G401.6 (cell line): ENCODE data around the gene PTPN11.
"Not testable (repeated sequence)": the region's sequence is repeated elsewhere in the genome, so short reads cannot be mapped to it uniquely, and the experiment has no call there.

Experiments
- FAIRE-seq: peaks from 2 replicates; lab custom pipeline; 2012; peaks lifted over from hg19 to GRCh38; lab: Jason Lieb, UNC

Gene PTPN11

DNA sequence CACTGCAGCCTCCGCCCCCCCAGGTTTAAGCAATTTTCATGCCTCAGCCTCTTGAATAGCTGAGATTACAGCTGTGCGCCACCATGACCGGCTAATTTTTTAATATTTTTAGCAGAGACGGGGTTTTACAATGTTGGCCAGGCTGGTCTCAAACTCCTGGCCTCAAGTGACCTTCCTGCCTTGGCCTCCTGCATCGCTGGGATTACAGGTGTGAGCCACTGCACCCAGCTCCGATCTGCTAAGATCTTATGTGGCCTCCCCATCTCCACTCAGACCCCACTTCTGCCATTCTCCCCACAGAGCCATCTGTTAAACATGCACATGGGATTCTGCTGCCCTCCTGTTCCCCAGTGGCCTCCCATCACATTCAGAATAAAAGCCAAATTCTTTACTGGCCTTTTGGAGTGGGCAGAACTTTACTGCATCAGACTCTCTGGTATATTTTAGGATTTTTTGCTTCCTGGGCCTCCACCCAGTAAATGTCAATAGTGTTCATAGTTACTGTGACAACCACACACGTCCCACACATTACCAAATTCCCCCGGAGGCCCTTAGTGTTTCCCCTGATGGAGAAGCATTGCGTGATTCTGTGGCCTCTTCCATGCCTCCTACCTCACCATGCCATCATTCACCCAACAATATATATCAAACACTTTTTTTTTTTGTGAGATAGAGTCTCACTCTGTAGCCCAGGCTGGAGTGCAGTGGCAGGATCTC, 96.3 kb downstream of the PTPN11 start:
- FAIRE-seq = no peak

DNA sequence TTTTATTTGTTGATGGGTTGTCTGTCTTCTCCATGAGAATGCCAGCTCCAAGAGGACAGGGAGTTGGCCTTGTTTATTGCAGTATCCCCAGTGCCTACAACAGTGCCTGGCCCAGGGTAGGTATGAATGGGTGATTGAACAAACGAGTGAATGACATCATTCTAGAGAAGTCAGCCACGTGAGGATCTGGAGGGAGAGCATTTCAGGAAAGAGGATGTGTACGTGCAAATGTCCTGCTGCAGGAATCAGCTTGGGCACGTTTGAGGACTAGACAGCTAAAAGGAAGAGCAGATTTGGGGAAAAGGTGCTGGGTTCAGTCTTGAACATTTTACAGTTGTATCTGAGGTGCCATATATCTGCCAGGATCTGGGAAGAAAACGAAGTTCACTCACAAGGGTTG, 97.1 kb downstream of the PTPN11 start:
- no peak for FAIRE-seq

DNA sequence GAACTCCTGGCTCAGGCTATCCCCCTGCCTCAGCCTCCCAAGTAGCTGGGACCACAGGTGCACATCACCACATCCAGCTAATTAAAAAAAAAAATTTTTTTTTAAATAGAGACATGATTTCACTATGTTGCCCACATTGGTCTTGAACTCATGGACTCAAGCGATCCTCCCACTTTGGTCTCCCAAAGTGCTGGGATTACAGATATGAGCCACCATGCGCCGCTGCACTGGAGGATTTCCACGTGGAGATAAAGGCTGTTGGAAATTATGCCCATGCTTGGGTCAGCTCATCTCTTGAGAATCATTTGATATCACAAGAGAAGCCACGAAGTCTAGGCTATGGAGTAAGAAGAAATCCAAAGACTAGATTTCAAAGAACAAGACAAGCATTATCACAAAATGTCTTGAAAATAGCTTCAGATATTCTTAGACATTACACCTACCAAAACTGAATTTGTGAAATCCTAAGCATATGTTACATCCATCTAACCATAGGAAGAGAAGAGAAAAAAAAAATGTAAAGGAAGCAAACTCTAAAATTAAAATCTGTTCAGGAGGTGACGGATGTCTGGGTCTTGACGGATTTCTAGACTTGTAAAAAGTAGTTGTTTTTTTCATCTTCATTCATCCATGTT, 99.1 kb downstream of the PTPN11 start:
- no peak for FAIRE-seq

DNA sequence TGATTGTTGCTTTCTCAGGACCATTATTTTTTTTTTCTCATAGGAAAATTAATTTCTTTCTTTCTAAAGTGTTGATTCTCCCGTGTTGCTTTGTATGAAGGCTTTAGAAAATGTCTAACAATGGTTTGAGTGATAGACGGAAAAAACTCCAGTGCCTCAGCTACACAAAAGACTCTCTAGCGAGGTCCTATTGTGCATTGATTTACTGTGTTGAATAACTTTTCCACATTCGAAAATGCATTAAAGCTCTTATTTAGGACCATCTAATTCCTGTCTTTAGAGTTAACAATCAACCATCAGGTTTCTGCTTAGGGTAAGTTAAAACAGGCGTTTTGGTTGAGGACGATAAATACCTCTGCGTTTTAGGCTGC, 99.6 kb downstream of the PTPN11 start:
- FAIRE-seq = no peak

DNA sequence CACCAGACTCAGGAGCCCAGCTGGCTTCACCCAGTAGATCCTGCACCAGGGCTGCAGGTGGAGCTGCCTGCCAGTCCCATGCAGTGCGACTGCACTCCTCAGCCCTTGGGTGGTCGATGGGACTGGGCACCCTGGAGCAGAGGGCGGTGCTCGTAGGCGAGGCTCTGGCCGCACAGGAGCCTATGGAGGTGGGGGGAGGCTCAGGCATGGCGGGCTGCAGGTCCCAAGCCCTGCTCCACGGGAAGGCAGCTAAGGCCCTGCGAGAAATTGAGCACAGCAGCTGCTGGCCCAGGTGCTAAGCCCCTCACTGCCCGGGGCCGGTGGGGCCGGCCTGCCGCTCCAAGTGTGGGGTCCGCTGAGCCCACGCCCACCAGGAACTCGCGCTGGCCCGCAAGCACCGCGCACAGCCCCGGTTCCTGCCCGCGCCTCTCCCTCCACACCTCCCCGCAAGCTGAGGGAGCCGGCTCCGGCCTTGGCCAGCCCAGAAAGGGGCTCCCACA, 101.1 kb downstream of the PTPN11 start:
- FAIRE-seq = not testable (repeated sequence)

DNA sequence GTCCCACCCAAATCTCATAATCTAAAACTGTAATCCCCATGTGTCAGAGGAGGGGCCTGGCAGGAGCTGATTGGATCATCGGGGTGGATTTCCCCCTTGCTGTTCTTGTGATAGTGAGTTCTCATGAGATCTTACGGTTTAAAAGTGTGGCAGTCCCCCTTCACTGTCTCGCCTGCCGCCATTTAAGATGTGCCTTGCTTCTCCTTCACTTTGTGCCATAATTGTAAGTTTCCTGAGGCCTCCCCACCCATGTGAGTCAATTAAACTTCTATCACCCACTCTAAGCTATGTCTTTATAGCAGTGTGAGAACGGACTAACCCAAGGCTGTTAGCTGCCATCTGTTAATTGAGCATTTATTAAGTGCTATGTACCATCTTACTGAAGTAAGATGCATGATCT, 105.1 kb downstream of the PTPN11 start:
- no peak for FAIRE-seq

DNA sequence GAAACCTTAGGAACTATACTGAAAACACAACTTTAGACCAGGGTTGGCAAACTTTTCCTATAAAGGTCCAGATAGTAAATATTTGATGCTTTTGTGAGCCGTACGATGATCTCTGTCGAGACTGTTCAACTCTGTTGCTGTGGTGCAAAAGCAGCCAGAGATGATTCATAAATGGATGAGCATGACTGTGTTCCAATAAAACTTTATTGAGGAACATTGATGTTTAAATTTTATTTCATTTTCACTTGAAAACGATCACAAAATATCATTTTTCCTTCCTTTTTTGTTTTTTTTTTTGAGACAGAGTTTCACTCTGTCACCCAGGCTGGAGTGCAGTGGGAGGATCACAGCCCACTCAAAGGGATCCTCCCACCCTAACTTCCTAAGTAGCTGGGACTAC, 105.5 kb downstream of the PTPN11 start:
- no peak for FAIRE-seq

DNA sequence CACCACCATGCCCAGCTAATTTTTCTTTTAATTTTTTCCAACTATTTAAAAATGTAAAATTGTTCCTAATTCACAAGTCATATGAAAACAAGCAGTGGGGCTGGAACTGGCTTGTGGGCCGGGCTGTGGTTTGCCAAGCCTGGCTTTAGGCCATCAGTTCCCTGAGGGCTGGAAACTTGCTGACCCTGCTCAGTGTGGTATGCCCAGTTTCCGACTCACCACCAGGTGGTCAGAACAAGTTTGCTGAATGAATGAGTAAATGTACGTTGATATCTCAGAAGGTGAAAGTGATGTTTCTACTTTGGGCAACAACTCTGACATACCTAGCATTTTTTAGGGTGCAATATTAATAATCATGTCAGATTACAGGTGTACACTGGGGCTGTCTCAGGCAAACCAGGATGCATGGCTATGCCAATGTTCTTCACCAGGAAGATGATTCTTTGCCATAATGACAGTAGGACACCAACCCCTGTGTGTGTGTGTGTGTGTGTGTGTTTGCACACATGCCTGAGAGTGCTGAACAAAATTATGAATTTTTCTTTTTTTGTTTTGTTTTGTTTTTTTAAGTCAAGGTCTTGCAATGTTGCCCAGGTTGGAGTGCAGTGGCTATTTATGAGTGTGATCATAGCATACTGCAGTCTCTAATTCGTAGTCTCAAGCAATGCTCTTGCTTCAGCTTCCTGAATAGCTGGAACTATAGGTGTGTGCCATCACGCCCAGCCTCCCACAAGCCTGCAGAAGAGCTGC, 106.1 kb downstream of the PTPN11 start:
- FAIRE-seq = no peak

DNA sequence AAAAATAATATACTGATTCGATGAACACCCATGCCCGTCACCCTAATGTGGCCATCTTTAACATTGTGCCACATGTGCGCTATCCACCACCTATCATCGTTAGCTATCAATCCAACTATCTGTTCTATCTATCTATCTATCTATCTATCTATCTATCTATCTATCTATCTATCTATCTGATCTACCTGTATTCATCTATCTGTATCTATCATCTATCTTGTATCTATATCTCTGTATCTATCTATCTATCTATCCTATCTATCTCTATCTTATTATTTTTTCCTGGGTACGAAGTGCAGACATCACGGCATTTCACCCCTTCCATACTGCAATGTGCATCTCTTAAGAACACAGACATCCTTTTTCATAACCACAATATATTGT, 106.7 kb downstream of the PTPN11 start:
- FAIRE-seq = no peak

DNA sequence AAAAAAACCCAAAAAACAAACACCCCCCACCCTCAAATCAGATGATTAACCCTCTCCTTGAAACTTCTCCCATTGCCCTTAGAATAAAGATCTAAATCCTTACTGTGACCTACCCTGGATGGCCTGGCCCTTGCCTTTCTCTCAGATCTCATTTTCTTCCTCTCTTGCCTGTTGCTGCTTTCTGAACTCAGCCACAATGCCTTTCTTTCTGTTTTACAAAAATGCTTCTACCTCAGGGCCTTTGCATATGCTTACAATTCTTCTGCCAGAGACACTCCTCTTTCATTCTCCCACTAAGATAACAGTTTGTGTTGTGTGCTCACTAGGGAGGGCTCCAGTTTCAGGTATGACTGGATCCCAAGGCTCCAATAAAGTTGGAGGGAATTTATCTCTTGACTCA, 108.3 kb downstream of the PTPN11 start:
- no peak for FAIRE-seq

DNA sequence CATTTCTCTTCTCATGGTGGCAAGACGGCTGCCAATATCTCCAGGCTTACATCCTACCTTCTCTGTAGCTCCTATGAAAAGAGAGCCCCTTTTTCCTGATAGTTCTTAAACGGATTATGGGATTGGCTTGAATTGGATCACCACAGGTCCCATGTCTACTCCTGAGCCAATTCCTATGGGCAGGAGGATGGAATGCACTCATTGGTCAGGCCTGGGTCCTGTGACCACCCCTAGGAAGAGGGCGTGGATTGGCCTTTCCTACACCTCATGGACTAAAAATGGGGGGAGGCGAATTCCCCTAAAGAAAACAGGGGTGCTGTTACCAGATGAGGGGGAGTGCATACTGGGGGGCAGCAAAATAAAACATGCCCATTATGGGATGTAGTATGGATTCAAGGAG, 108.8 kb downstream of the PTPN11 start:
- FAIRE-seq = no peak

DNA sequence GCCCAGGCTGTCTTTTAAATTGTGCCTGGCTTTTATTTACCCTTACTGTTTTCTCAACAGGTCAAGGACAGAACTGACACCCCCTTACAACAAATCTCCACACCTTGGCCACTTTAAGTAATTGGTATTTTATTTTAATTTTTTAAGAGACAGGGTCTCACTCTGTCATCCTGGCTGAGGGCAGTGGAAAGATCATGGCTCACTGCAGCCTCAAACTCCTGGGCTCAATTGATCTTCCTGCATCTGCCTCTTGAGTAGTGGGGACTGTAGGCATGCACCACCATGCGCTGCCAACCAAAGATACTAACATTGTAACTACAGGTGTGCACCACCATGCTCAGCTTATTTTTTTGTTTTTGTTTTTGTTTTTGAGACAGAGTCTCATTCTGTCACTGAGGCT, 109.8 kb downstream of the PTPN11 start:
- no peak for FAIRE-seq

DNA sequence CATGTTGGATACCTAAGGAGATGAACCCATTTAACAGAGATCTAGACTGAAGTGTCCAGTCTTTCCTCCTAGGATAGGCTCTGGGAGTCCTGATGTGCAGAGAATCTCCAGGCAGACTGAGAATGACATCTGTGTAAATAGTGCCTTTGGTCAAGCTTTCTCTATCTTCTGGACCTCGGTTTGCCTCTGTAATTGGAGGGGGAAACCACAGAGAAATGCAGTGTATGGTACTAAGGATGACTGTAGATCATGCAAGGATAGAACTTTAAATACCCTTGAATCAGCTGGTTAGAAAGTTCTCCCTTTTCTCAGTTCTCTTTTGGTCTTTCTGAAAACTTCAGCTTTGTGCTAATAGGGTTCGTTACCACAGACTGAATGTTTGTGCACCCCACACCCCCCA, 112.2 kb downstream of the PTPN11 start:
- no peak for FAIRE-seq

DNA sequence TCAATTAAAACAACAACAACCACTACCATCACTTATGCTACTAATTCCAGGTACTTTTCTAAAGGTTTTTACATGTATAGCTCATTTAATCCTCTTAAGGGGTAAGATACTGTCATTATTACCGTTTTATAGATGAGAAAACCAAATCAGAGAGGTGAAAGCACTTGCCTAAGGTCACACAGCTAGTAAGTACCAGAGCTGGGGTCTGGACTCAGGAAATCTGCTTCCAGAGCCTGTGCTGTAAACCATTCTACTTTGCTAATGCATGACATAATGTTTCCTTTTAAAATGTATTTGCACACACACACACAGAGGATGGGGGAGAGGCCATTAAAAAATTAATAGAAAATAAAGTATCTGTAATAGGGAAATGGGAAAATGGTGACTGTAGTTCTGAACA, 113.4 kb downstream of the PTPN11 start:
- FAIRE-seq = no peak

DNA sequence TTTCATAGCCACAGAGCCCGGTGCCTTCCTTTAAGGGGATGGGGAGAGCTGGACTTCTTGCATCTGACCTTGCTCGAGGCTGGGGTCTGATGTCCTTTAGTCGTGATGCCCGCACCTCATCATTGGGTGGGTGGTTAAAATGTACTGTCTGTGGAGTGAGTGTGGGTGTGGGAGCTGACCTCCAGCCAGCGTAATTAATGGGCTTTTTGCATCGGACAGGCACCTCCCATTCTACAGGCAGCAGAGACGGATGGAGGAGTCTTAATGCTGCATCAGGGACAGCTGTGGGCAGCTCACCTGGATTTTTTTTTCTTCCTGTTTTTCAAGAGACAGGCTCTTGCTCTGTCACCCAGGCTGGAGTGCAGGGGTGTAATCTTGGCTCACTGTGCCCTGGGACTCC, 114.8 kb downstream of the PTPN11 start:
- FAIRE-seq = no peak

DNA sequence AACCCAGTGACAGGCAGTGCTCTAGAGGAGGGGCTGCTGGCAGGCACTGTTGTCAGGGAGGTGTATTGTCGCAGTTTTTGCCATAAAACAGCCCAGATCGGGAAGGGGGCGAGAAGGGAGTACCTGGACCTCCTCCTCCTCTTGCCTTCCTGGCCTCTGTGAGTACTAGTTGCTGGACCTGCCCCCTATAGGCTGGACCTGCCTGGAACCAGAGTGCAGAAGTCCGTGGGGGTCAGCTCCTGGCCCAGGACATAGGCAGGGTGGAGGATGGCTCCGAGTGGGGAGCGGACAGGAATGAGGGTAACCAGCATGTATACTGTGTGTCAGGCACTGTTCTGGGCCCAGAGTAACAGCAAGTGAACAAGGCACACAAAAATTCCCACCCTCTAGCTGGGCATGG, 116.3 kb downstream of the PTPN11 start:
- no peak for FAIRE-seq

DNA sequence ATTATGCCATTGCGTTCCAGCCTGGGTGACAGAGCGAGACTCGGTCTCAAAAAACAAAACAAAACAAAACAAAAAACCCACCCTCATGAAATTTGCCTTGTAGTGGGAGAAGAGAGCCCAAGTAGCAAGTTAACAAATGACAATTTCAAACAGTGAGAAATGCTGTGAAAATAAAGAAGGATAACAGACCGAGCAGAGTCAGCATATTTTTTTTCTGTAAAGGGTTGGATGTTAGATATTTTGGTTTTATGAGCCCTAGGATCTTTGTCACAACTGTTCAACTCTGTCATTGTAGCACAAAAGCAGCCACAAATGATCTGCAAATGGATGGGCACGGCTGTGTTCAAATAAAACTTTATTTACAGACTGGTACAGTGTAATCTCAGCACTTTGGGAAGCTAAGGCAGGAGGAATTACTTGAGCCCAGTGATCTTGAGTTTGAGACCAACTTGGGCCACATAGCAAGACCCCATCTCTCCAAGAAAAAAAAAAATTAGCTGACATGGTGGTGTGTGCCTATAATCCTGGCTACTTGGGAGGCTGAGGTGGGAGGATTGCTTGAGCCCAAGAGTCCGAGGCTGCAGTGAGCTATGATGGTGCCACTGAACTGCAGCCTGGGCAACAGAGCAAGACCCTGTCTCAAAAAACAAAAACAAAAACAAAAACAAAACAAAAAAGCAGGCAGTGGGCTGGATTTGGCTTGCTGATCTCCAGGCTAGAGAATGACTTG, 117.1 kb downstream of the PTPN11 start:
- no peak for FAIRE-seq

DNA sequence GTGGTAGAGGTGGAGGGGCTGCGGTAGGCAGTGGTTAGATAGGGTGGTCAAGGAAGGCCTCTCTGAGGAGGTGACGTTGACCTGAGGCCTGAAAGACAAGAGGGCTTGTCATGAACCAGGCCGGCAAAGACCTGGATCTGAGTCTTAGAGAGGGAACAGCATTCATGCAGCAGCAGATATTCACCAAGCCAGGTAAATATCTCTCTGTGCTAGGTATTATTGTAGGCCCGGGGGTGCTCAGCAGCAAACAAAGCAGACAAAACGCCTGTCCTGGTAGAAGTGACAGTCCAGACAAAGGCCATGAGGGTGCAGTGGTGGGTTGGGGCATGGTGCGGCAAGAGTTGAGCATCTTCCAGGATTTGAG, 117.6 kb downstream of the PTPN11 start:
- no peak for FAIRE-seq

DNA sequence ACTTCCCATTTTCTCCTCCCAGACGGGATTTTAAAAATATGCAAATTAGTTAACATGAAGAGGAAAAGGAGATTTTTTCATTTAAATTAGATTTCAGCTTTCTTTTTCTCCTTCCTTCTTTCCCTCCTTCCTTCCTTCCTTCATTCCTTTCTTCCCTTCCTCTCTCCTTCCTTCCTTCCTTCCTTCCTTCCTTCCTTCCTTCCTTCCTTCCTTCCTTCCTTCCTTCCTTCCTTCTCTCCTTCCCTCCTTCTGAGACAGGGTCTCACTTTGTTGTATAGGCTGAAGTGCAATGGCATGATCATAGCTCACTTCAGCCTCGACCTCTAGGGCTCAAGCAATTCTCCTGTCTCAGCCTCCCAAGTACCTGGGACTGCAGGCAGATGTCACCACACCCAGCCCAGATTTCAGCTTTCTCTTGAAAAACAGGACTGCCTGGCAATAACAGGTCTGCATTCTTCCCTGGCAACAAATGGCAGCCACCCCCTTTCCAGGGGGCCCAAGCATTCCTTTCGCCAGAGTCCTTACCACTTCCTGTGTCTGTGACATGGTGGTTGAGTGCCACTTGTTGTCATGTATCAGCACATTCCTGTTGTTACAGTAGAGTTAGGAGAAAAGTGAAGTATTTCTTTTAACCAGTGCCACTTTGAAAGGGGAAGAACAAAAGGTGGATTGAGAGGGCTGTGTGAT, 119.1 kb downstream of the PTPN11 start:
- no peak for FAIRE-seq

DNA sequence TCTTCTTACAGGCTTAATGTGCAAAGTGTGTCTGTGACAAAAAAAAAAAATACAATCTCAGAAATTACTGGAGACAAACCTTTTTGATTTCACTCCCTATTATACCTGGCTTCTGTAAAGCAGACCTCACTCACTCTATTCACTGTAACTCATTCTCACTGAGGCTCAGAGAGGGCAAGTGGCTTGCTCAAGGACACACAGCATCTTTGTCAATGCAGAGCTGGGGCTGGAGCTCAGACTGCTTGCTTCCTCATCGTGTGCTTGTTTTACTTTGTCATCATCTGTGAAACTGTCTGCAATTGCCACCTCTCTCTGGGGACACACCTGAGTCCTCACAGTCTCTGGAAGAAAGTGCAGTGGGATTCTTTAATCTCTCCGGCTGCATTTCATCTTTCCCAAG, 120.0 kb downstream of the PTPN11 start:
- FAIRE-seq = no peak

DNA sequence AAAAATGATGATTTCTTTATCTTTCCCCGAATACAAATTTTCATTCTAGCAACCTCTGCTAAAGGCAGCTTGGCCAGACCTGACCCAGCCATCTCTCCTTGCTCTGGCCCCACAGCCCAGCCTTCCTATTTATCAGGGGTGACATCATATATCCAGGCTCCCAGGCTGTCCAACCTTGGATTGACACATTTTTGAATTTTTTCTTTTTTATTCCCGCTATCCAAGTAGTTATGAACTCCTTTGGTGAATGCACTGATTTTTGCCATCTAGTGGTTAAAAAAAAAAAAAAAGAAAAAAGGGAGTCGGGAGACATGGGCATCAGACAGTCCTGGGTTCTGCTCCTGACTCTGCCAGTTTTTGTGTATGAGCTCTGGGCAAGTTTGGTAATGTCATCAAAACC, 120.5 kb downstream of the PTPN11 start:
- no peak for FAIRE-seq

DNA sequence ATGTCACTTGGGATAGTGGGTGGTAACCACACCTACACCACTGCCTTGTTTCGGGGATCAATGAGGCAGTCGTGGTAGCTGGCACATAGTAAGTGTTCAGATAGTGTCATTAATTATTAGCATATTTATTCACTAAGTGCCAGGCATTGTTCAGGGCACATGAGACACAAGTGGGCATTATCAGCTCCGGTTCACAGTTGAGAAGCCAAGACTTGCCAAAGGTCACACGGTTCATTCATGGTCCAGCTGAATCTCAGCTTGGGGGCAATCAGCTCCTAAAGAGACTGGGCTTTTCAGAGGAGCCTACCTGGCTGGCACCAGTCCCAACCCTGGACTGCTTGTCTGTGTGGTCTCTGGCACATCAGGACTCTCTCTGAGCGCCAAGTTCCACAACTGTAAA, 121.3 kb downstream of the PTPN11 start:
- no peak for FAIRE-seq
